ENCODE data around the gene GFRA4.

GFRA4 gene

GRCh38 chr20:3614466-3614865, 48.7 kb downstream of the GFRA4 start:
- TF ChIP-seq EZH2 (IDR thresholded peaks at IDR 0.05; ENCODE audit: borderline replicate concordance, low read depth, low read length, severe bottlenecking): no peak
- TF ChIP-seq CTCF (IDR thresholded peaks at IDR 0.05; ENCODE audit: borderline replicate concordance, extremely low read depth, low read length, poor library complexity, severe bottlenecking): no peak
- no peak overlapping the region for H3K4me3 ChIP-seq (ENCODE audit: low read depth in 1 of 2, low read length in 2 of 2)
- no peak overlapping the region for H3K4me2 ChIP-seq (ENCODE audit: insufficient read depth, low read length)
- ATAC-seq (ENCODE audit: insufficient read depth, low read depth) (no peak), DNase-seq (no peak)
- no peaks in the 10 kb centered on the region for H3K27me3 ChIP-seq (ENCODE audit: insufficient read depth, low read length, poor library complexity)
- no peaks in the 10 kb centered on the region for H4K20me1 ChIP-seq (ENCODE audit: insufficient read depth, low read length)
- no peaks in the 10 kb centered on the region for H3K9me3 ChIP-seq (ENCODE audit: insufficient read depth, low read length, severe bottlenecking)
- H3K4me1 ChIP-seq (ENCODE audit: insufficient read depth, low read length): no peaks in the 10 kb centered on the region
- H3K79me2 ChIP-seq (ENCODE audit: insufficient read depth, low read length): no peaks in the 10 kb centered on the region
- H2AFZ ChIP-seq (ENCODE audit: low read depth, low read length): no peak overlapping the region
- H3K27ac ChIP-seq (ENCODE audit: low read length): no peak overlapping the region
- H3K9ac ChIP-seq (ENCODE audit: low read depth, low read length): no peak overlapping the region
- H3K36me3 ChIP-seq (ENCODE audit: insufficient read depth, low read length): no peaks in the 10 kb centered on the region

DNA sequence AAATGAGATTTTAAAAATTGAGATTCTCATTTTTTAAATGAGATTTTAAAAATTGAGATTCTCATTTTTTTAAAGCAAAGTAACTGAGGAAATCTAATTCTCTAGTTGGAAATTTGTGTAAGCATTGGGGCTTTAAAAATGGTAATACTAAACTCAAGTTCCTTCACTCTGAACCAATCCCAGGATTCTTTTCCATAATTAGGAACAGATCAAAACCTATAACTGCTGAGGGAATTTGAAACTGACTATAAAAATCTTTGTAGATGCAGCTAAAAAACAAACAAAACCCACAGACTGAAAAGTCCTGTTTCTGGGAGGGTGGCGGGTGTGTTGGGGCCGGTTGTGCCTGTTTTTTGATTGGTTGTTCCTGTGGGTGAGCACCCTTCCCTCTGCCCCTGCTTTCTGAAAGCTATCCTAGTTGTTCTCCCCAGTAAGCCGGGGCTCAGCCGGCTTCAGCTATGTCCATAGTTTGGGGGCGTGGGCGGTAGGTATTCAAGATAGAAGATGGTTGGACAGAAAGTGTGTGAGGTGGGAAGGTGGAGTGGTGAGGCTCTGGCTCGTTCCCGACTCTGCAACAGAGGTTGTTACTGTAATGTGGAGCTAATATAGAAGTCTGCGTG, 49.3 kb downstream of the GFRA4 start:
- Histone ChIP-seq H3K27ac (ENCODE audit: low read length) (no peak overlapping the region), H3K4me2 (ENCODE audit: insufficient read depth, low read length) (no peak overlapping the region), H3K79me2 (ENCODE audit: insufficient read depth, low read length) (no peaks in the 10 kb centered on the region), H3K36me3 (ENCODE audit: insufficient read depth, low read length) (no peaks in the 10 kb centered on the region), H3K4me1 (ENCODE audit: insufficient read depth, low read length) (no peaks in the 10 kb centered on the region), H2AFZ (ENCODE audit: low read depth, low read length) (no peak overlapping the region), H3K9ac (ENCODE audit: low read depth, low read length) (no peak overlapping the region), H3K9me3 (ENCODE audit: insufficient read depth, low read length, severe bottlenecking) (no peaks in the 10 kb centered on the region), H3K4me3 (ENCODE audit: low read depth in 1 of 2, low read length in 2 of 2) (no peak overlapping the region), H3K27me3 (ENCODE audit: insufficient read depth, low read length, poor library complexity) (no peaks in the 10 kb centered on the region), H4K20me1 (ENCODE audit: insufficient read depth, low read length) (no peaks in the 10 kb centered on the region)
- DNase-seq (no peak), ATAC-seq (ENCODE audit: insufficient read depth, low read depth) (no peak)
- TF ChIP-seq EZH2 (IDR thresholded peaks at IDR 0.05; ENCODE audit: borderline replicate concordance, low read depth, low read length, severe bottlenecking) (no peak), CTCF (IDR thresholded peaks at IDR 0.05; ENCODE audit: borderline replicate concordance, extremely low read depth, low read length, poor library complexity, severe bottlenecking) (no peak)

DNA sequence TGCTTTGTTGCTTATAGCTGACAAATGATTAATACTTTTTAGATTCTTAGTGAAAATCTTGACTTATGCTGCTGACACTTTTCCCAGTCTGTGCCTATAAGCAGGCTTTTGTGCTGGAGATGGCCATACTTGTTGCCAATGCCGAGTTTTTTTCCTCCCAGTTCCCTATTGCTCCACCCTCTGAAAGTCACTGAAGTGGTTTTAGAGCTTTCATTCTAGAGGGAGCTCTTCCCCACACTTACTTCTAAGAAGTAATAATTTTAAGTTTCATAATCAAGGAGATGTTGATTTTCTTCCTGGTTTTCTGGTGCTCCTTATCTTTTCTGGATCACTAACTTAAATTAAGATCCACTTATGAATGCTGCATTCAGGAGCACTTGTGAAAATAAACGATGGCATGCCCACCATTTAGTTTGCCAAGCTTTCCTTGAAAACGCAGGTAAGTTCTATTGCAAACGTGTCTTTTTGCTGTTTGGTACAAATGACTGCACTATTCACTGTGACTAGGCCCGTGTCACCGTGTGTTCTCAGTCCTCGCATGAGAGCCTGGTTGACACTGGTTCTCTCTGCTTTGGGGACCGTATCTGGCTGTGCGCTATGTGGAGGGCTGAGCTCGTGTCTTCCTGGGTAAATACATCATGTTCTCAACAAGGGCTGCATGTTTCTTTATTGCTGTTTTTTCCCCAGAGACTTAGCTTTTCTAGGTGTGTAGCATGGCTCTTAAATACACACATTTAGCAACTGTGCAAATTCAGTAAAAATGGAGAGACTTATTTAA, 50.2 kb downstream of the GFRA4 start:
- no peak for TF ChIP-seq CTCF (IDR thresholded peaks at IDR 0.05; ENCODE audit: borderline replicate concordance, extremely low read depth, low read length, poor library complexity, severe bottlenecking)
- no peak for TF ChIP-seq EZH2 (IDR thresholded peaks at IDR 0.05; ENCODE audit: borderline replicate concordance, low read depth, low read length, severe bottlenecking)
- ATAC-seq (ENCODE audit: insufficient read depth, low read depth): no peak
- no peaks in the 10 kb centered on the region for H3K27me3 ChIP-seq (ENCODE audit: insufficient read depth, low read length, poor library complexity)
- no peaks in the 10 kb centered on the region for H3K9me3 ChIP-seq (ENCODE audit: insufficient read depth, low read length, severe bottlenecking)
- H3K4me2 ChIP-seq (ENCODE audit: insufficient read depth, low read length): no peak overlapping the region
- H3K79me2 ChIP-seq (ENCODE audit: insufficient read depth, low read length): no peaks in the 10 kb centered on the region
- H2AFZ ChIP-seq (ENCODE audit: low read depth, low read length): no peak overlapping the region
- H4K20me1 ChIP-seq (ENCODE audit: insufficient read depth, low read length): no peaks in the 10 kb centered on the region
- H3K36me3 ChIP-seq (ENCODE audit: insufficient read depth, low read length): no peaks in the 10 kb centered on the region
- H3K4me3 ChIP-seq (ENCODE audit: low read depth in 1 of 2, low read length in 2 of 2): no peak overlapping the region
- no peak overlapping the region for H3K9ac ChIP-seq (ENCODE audit: low read depth, low read length)
- no peak overlapping the region for H3K27ac ChIP-seq (ENCODE audit: low read length)
- H3K4me1 ChIP-seq (ENCODE audit: insufficient read depth, low read length): no peaks in the 10 kb centered on the region
- DNase-seq: no peak

All from DND-41 (cell line).